Peyer's patch (tissue), 4 donors: ENCODE results near the gene SYNPR.

ENCODE experiments used
- POLR2A ChIP-seq, 2 donors: fragments of 450-650 bp; IDR thresholded peaks; one replicate each; pipeline ENCODE4 v1.5.1; 2017; ENCODE audit warnings: antibody characterized with exemption in 2 of 2, mild to moderate bottlenecking in 2 of 2, moderate library complexity in 2 of 2
- TF ChIP-seq, protein P1 (sequence below), 6 experiments: fragments of 450-650 bp in 4 of 6; fragments of 200-600 bp in 2 of 6; sonication (generic) in 1 of 6; IDR thresholded peaks; one replicate each; pipeline ENCODE4 v1.5.1; 2017 to 2019; ENCODE audit warnings: antibody characterized with exemption in 6 of 6, mild to moderate bottlenecking in 3 of 6, moderate library complexity in 1 of 6

- TF ChIP-seq, protein P1, sequence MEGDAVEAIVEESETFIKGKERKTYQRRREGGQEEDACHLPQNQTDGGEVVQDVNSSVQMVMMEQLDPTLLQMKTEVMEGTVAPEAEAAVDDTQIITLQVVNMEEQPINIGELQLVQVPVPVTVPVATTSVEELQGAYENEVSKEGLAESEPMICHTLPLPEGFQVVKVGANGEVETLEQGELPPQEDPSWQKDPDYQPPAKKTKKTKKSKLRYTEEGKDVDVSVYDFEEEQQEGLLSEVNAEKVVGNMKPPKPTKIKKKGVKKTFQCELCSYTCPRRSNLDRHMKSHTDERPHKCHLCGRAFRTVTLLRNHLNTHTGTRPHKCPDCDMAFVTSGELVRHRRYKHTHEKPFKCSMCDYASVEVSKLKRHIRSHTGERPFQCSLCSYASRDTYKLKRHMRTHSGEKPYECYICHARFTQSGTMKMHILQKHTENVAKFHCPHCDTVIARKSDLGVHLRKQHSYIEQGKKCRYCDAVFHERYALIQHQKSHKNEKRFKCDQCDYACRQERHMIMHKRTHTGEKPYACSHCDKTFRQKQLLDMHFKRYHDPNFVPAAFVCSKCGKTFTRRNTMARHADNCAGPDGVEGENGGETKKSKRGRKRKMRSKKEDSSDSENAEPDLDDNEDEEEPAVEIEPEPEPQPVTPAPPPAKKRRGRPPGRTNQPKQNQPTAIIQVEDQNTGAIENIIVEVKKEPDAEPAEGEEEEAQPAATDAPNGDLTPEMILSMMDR (IDR thresholded peaks at IDR 0.05): no peak
- no peak for TF ChIP-seq POLR2A (IDR thresholded peaks at IDR 0.05)
These were observed 203.5 kb downstream of the SYNPR start for GRCh38 chr3:63481627-63482026.
